K562 (cell line): ENCODE data around the gene GTF2A1.

Source experiments
- ZNF184 ChIP-seq: sonication (generic); formaldehyde crosslinking; IDR thresholded peaks from 2 replicates; pipeline ENCODE4 v1.5.0; 2020; ENCODE audit warnings: missing genetic modification reagents
- ZNF324 ChIP-seq: fragments of 250-450 bp; sonication (Bioruptor Pico); IDR thresholded peaks from 2 replicates; pipeline ENCODE4 v1.4.0; 2020; ENCODE audit warnings: mild to moderate bottlenecking
- ZNF408 ChIP-seq: fragments of 250-450 bp; sonication (Bioruptor Pico); IDR thresholded peaks from 2 replicates; pipeline ENCODE4 v1.4.0; 2020; ENCODE audit warnings: low read depth, mild to moderate bottlenecking, moderate library complexity

- TF ChIP-seq ZNF408 (CRISPR knock-in tag) (no peak), ZNF324 (CRISPR knock-in tag) (no peak), ZNF184 (CRISPR knock-in tag) (no peak)
Measured at GRCh38 chr14:81235096-81235495, 14.3 kb upstream of the GTF2A1 start.
